HUES6 (cell line): Measurements from ENCODE around the gene COL28A1.
"Not testable (repeated sequence)": the region's sequence is repeated elsewhere in the genome, so short reads cannot be mapped to it uniquely, and the experiment has no call there.

Experiments
- H3K27ac ChIP-seq: 2 replicates; pipeline ENCODE4 v1.7.0; 2013; ENCODE audit warnings: low read depth, mild to moderate bottlenecking, low read length, inconsistent platforms
- H3K27me3 ChIP-seq: 2 replicates; pipeline ENCODE4 v1.6.1; 2013; ENCODE audit warnings: low read length; ENCODE audit not compliant: control insufficient read depth, insufficient read depth
- H3K36me3 ChIP-seq: 2 replicates; pipeline ENCODE4 v1.6.1; 2013; ENCODE audit warnings: low read length; ENCODE audit not compliant: control insufficient read depth, insufficient read depth
- H3K4me1 ChIP-seq: 2 replicates; pipeline ENCODE4 v1.6.1; 2013; ENCODE audit warnings: low read length; ENCODE audit not compliant: control insufficient read depth, insufficient read depth
- H3K4me3 ChIP-seq: 2 replicates; pipeline ENCODE4 v1.5.1; 2013; ENCODE audit warnings: low read depth, low read length
- H3K9ac ChIP-seq: one replicate; pipeline ENCODE4 v1.6.1; 2013; ENCODE audit warnings: mild to moderate bottlenecking, low read length
- H3K9me3 ChIP-seq: 2 replicates; pipeline ENCODE4 v1.6.1; 2013; ENCODE audit warnings: low read depth, low read length; ENCODE audit not compliant: control insufficient read depth, insufficient read depth

COL28A1 gene

DNA sequence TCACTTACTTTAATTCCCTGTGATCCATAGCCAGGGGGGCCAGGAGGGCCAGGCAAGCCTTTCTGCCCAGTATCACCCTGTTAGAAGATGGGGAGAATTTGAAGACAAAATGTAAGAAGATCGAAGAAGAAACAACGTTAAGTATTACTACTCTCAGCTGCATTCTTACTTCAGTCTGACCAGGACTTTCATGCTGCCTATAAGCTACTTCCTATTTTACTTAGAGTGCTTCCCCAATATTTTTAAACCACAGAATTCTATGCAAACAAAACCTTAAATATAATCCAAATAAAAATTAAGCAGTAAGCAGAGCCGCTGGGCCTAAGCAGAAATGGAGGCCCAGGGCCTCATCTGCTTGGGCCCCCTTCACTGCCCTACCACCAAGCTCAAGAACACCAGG lies 117.8 kb downstream of the COL28A1 start:
- no peaks in the 10 kb centered on the region for H3K9me3 ChIP-seq
- H3K9ac ChIP-seq = no peak overlapping the region
- no peaks in the 10 kb centered on the region for H3K27me3 ChIP-seq
- no peaks in the 10 kb centered on the region for H3K36me3 ChIP-seq
- no peak overlapping the region for H3K27ac ChIP-seq
- no peak overlapping the region for H3K4me3 ChIP-seq
- H3K4me1 ChIP-seq = no peaks in the 10 kb centered on the region

GRCh38 chr7:7417414-7417813 lies 118.3 kb downstream of the COL28A1 start:
- no peak overlapping the region for H3K9ac ChIP-seq
- H3K4me3 ChIP-seq = no peak overlapping the region

DNA sequence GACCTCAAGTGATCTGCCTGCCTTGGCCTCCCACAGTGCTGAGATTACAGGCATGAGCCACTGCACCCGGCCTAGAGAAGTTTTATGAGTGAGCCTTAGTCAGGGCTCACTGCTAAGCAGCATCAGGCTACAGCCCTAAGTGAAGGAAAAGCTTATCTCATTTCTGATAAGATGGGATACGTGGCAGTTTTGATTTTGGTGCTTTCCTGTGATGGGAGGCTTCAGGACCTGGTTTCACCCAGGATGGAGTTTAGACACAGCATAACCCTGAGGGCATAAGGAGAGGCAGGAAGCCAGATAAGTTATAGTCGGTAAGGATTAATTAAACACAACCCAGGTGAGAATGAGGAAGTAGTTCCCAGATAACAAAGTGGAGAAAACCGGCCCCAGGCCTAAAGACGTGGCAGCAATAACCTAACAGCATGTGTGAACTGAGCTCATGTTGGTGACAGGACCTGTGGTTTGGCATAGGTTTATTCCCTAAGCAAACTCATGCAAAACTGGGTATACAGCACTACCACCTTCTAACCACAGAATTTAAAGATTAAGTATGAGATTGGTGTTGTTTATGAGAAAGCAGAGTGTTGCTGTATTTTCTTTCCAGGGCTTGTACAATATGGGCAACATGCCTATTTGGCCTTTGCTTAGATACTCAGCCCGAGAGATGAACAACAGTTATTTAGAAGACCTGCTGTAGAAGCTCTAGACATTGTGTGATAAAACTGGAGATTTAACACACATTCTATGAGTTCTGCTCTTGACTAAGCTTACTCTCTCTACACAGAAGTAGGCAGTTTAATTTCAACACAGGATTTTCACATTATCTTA lies 119.4 kb downstream of the COL28A1 start:
- no peaks in the 10 kb centered on the region for H3K36me3 ChIP-seq
- H3K9ac ChIP-seq = no peak overlapping the region
- no peaks in the 10 kb centered on the region for H3K9me3 ChIP-seq
- no peaks in the 10 kb centered on the region for H3K27me3 ChIP-seq
- H3K4me1 ChIP-seq = no peaks in the 10 kb centered on the region
- no peak overlapping the region for H3K27ac ChIP-seq
- H3K4me3 ChIP-seq = no peak overlapping the region

More at GRCh38 chr7:7417414-7417813, 118.3 kb downstream of the COL28A1 start:
- H3K9me3 ChIP-seq = no peaks in the 10 kb centered on the region
- no peaks in the 10 kb centered on the region for H3K27me3 ChIP-seq
- no peaks in the 10 kb centered on the region for H3K36me3 ChIP-seq
- no peaks in the 10 kb centered on the region for H3K4me1 ChIP-seq
- no peak overlapping the region for H3K27ac ChIP-seq

DNA sequence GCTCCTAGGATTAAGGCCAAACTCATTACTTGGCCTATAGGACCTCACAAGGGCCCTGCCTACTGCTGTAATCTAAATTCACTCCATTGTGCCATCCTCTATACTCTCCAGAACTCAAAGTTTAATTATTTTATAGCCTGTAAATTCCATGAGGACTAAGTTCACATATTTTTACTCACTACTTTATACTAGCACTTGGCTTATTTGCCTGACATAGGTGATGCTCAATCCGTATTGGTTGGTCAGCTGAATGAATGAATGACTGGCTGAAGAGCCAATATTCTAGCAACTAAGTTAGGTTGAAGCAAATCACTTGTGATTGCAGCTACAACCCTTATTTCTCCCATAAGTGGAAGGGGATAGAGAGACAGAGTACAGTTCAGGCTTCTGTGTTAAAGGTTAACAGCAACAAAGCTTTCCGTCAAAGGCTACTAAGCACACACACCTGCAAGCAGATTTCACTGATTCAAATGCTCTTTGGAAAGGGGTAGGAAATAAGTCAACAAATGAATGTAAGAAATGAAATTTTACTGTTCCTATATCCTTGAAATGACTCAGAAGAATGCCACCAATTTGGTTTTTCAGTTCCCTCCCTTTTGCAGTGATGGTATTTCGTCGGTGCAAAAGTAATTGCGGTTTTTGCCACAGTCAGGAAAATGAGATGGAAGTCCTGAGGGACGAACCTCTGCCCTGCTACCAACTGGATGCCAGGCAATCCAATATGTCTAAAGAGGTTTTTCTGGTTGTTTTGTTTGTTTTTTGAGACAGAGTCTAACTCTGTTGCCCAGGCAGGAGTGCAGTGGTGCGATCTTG lies 120.7 kb downstream of the COL28A1 start:
- Histone ChIP-seq H3K27ac (no peak overlapping the region), H3K4me3 (no peak overlapping the region), H3K9me3 (no peaks in the 10 kb centered on the region), H3K36me3 (no peaks in the 10 kb centered on the region), H3K9ac (no peak overlapping the region), H3K27me3 (no peaks in the 10 kb centered on the region), H3K4me1 (no peaks in the 10 kb centered on the region)

GRCh38 chr7:7408001-7408770 lies 127.5 kb downstream of the COL28A1 start:
- no peaks in the 10 kb centered on the region for H3K27me3 ChIP-seq
- H3K9ac ChIP-seq = no peak overlapping the region
- H3K27ac ChIP-seq = no peak overlapping the region
- H3K9me3 ChIP-seq = no peaks in the 10 kb centered on the region
- H3K4me1 ChIP-seq = peaks cover 2% of the 10 kb centered on the region; the same call in 1 of the 2 replicates
- no peak overlapping the region for H3K4me3 ChIP-seq
- no peaks in the 10 kb centered on the region for H3K36me3 ChIP-seq

DNA sequence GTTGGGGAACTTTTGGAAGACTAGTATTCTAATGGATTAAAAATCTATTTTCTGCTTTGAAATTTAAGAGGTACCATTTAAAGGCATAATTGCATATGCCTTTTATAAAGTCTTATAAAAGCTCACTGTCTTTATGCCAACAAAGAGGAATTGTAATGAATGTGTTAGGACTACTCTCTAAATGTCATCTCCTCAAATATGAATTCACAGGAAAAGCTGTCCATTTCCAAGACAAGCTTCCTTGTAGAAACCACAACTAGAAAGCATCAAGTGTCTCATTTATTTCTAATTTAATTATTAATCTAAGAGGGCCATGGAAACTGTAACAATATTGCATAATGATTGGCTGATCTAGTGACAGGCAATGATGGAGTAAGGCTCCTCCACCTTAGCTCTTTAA lies 130.2 kb downstream of the COL28A1 start:
- Histone ChIP-seq H3K4me1 (peaks cover 2% of the 10 kb centered on the region; the same call in 1 of the 2 replicates), H3K4me3 (no peak overlapping the region), H3K36me3 (no peaks in the 10 kb centered on the region), H3K27me3 (no peaks in the 10 kb centered on the region), H3K9me3 (no peaks in the 10 kb centered on the region), H3K9ac (no peak overlapping the region), H3K27ac (no peak overlapping the region)

DNA sequence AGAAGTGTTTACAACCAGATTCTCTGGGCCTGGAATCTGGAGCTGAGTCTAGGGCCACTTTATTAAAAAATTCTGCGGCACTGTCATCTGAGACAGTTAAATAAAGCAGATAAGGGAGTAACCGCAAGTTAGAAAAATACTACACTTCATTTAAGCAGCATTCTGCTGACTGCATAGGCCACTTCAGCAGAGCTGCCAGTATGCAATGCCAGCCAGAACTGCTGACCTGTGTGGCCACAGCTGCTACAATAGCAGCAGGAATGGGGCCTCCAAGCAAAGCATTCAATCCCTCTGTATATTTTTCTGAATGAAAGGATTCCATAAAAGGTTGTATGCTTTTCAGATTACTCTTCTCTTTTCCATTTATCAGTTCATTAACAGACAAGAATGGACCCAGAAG lies 136.0 kb downstream of the COL28A1 start:
- no peaks in the 10 kb centered on the region for H3K27me3 ChIP-seq
- no peaks in the 10 kb centered on the region for H3K36me3 ChIP-seq
- no peak overlapping the region for H3K27ac ChIP-seq
- peaks cover 2% of the 10 kb centered on the region; the same call in 1 of the 2 replicates for H3K4me1 ChIP-seq
- H3K9ac ChIP-seq = no peak overlapping the region
- no peak overlapping the region for H3K4me3 ChIP-seq
- no peaks in the 10 kb centered on the region for H3K9me3 ChIP-seq

DNA sequence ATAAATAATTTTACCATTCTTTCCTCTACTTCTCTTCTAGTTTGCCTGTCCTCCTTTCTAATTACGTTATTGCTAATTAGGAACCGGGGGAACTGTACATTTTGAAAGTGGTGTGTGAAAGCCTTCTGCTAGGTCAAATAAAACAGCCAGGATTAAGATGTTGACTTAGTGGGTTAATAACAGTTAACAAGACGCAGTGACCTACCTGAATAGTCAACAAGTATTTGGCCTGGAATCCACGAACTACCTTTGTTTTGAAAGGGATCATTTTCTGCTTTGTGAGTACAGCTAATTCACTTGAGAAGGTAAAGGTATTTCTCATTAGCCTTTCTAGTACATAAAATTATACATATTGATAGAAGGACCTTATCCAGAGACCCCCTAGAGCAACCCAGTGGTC lies 139.9 kb downstream of the COL28A1 start:
- Histone ChIP-seq H3K27ac (no peak overlapping the region), H3K4me1 (no peaks in the 10 kb centered on the region), H3K9me3 (no peaks in the 10 kb centered on the region; the same call in 1 of the 2 replicates), H3K36me3 (no peaks in the 10 kb centered on the region), H3K27me3 (no peaks in the 10 kb centered on the region), H3K4me3 (no peak overlapping the region), H3K9ac (no peak overlapping the region)

DNA sequence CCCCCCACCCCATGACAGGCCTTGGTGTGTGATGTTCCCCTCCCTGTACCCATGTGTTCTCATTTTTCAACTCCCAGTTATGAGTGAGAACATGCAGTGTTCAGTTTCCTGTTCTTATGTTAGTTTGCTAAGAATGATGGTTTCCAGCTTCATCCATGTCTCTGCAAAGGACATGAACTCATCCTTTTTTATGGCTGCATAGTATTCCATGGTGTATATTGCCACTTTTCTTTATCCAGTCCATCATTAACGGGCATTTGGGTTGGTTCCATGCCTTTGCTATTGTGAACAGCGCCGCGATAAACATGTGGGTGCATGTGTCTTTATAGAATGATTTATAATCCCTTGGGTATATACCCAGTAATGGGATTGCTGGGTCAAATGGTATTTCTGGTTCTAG lies 147.5 kb downstream of the COL28A1 start:
- not testable (repeated sequence) for H3K4me1 ChIP-seq, H3K9me3 ChIP-seq, H3K4me3 ChIP-seq, H3K36me3 ChIP-seq, H3K27me3 ChIP-seq, H3K27ac ChIP-seq, H3K9ac ChIP-seq

- Histone ChIP-seq H3K4me1 (no peaks in the 10 kb centered on the region), H3K27ac (no peak overlapping the region), H3K36me3 (no peaks in the 10 kb centered on the region), H3K4me3 (no peak overlapping the region), H3K9ac (no peak overlapping the region), H3K9me3 (no peaks in the 10 kb centered on the region), H3K27me3 (no peaks in the 10 kb centered on the region)
Observed at GRCh38 chr7:7385421-7385820, 150.3 kb downstream of the COL28A1 start.
